IMR-90 (cell line): ENCODE measurements around the gene FAHD2A. TPM values are rescaled to one million over a fixed set of nuclear protein-coding genes. Genes with fewer than 3 reads are reported as not detected.

Experiments
- ATAC-seq: fragments of 200-7000 bp; cut with Tn5 transposase; 2 replicates; pipeline ENCODE4 v1.9.1; 2020; ENCODE audit warnings: low read depth, mild to moderate bottlenecking, moderate library complexity
- BruUV-seq: library from RNA; stranded (reverse); fragments of 400-500 nt; replicated peaks from 2 replicates; lab custom pipeline; 2021; lab: Mats Ljungman, UMichigan
- CTCF ChIA-PET: fragments of 300-600 bp; formaldehyde crosslinking; extraction: SDS; loops from one replicate; lab custom pipeline; 2021; ENCODE audit warnings: antibody characterized with exemption; lab: Yijun Ruan, JAX
- POLR2A ChIA-PET: fragments of 300-600 bp; sonication (Branson Sonifier 250); formaldehyde crosslinking; loops from one replicate; lab custom pipeline; 2022; ENCODE audit warnings: antibody characterized with exemption; ENCODE audit not compliant: unreplicated experiment; lab: Charles Lee
- DNase-seq: peaks from one replicate; pipeline ENCODE4 v3.0.0; 2013
- H2AFZ ChIP-seq: replicated peaks from 2 replicates; pipeline ENCODE3; 2013; ENCODE audit warnings: low read length, mild to moderate bottlenecking; ENCODE audit not compliant: poor library complexity
- H2AK5ac ChIP-seq: 2 replicates; pipeline ENCODE4 v1.6.1; 2013; ENCODE audit warnings: low read depth, low read length, inconsistent platforms
- H2AK9ac ChIP-seq: replicated peaks from 2 replicates; pipeline ENCODE3; 2013; ENCODE audit warnings: mild to moderate bottlenecking, low read depth, low read length, moderate library complexity; ENCODE audit not compliant: poor library complexity
- H2BK120ac ChIP-seq: 2 replicates; pipeline ENCODE4 v1.6.1; 2013; ENCODE audit warnings: low read depth, low read length, inconsistent platforms
- H2BK15ac ChIP-seq: 3 replicates; pipeline ENCODE4 v1.6.1; 2013; ENCODE audit warnings: low read depth, low read length, inconsistent platforms
- H2BK20ac ChIP-seq: 2 replicates; pipeline ENCODE4 v1.6.1; 2013; ENCODE audit warnings: low read depth, mild to moderate bottlenecking, inconsistent platforms, low read length, moderate library complexity
- H2BK5ac ChIP-seq: 2 replicates; pipeline ENCODE4 v1.6.1; 2013; ENCODE audit warnings: mild to moderate bottlenecking, low read depth, low read length, inconsistent platforms; ENCODE audit not compliant: poor library complexity, severe bottlenecking
- H3K14ac ChIP-seq: replicated peaks from 2 replicates; pipeline ENCODE4 v1.6.1; 2013; ENCODE audit warnings: low read depth, low read length, inconsistent platforms
- H3K18ac ChIP-seq: 2 replicates; pipeline ENCODE4 v1.6.1; 2013; ENCODE audit warnings: low read depth, low read length, control low read depth
- H3K23ac ChIP-seq: 2 replicates; pipeline ENCODE4 v1.6.1; 2013; ENCODE audit warnings: low read depth, low read length, inconsistent platforms
- H3K27ac ChIP-seq: 2 replicates; pipeline ENCODE4 v1.5.1; 2013; ENCODE audit warnings: mild to moderate bottlenecking, control low read depth, low read length; ENCODE audit not compliant: insufficient read depth
- H3K27me3 ChIP-seq: 2 replicates; pipeline ENCODE4 v1.6.1; 2013; ENCODE audit warnings: low read length; ENCODE audit not compliant: control insufficient read depth, insufficient read depth
- H3K36me3 ChIP-seq: 2 replicates; pipeline ENCODE4 v1.6.1; 2013; ENCODE audit warnings: low read length, mixed read lengths; ENCODE audit not compliant: control insufficient read depth, insufficient read depth
- H3K4ac ChIP-seq: 2 replicates; pipeline ENCODE4 v1.6.1; 2013; ENCODE audit warnings: low read depth, low read length, inconsistent platforms
- H3K4me1 ChIP-seq: 2 replicates; pipeline ENCODE4 v1.6.1; 2013; ENCODE audit warnings: low read length, mixed read lengths; ENCODE audit not compliant: control insufficient read depth, insufficient read depth
- H3K4me2 ChIP-seq: 2 replicates; pipeline ENCODE4 v1.6.1; 2013; ENCODE audit warnings: low read depth, mild to moderate bottlenecking, control low read depth, low read length, moderate library complexity
- H3K4me3 ChIP-seq: 2 replicates; pipeline ENCODE4 v1.5.1; 2013; ENCODE audit warnings: low read depth, mild to moderate bottlenecking, control low read depth, low read length, moderate library complexity; ENCODE audit not compliant: insufficient read depth
- H3K56ac ChIP-seq: 2 replicates; pipeline ENCODE4 v1.6.1; 2013; ENCODE audit warnings: low read length, inconsistent platforms; ENCODE audit not compliant: insufficient read depth; ENCODE audit errors: extremely low read depth
- H3K79me1 ChIP-seq, 2 experiments: 2 replicates each; pipeline ENCODE4 v1.6.1; 2013; ENCODE audit warnings: low read length in 2 of 2, inconsistent platforms in 1 of 2, low read depth in 1 of 2
- H3K9ac ChIP-seq: 2 replicates; pipeline ENCODE4 v1.6.1; 2013; ENCODE audit warnings: low read depth, low read length, control low read depth
- H3K9me1 ChIP-seq: 2 replicates; pipeline ENCODE4 v1.6.1; 2013; ENCODE audit warnings: low read length, inconsistent platforms; ENCODE audit not compliant: insufficient read depth
- H3K9me3 ChIP-seq: 2 replicates; pipeline ENCODE4 v1.6.1; 2013; ENCODE audit warnings: low read length; ENCODE audit not compliant: control insufficient read depth, insufficient read depth
- H4K20me1 ChIP-seq: 2 replicates; pipeline ENCODE4 v1.6.1; 2013; ENCODE audit warnings: low read length, inconsistent platforms; ENCODE audit not compliant: insufficient read depth
- H4K5ac ChIP-seq: 2 replicates; pipeline ENCODE4 v1.6.1; 2013; ENCODE audit warnings: mild to moderate bottlenecking, low read depth, low read length, control low read depth
- H4K8ac ChIP-seq, 2 experiments: 2 replicates each; pipeline ENCODE4 v1.6.1; 2013; ENCODE audit warnings: low read depth in 2 of 2, low read length in 2 of 2, control low read depth in 1 of 2, inconsistent platforms in 1 of 2
- H4K91ac ChIP-seq: 2 replicates; pipeline ENCODE4 v1.6.1; 2013; ENCODE audit warnings: low read depth, low read length, inconsistent platforms; ENCODE audit not compliant: insufficient read depth
- FOS ChIP-seq: fragments of 150-350 bp; IDR thresholded peaks from 2 replicates; pipeline ENCODE4 v1.6.1; 2016; ENCODE audit warnings: low read depth, low read length
- WGBS, 2 experiments: methylation state at CpG; one replicate each; pipeline versions ENCODE4 v1.1.5 to v1.1.7; 2013; ENCODE audit warnings: missing lambda C conversion rate in 2 of 2; ENCODE audit not compliant: insufficient read length in 1 of 2; ENCODE audit errors: extremely low coverage in 2 of 2; 5-methylcytosine and 5-hydroxymethylcytosine counted together
- dilution Hi-C: fragments of 300-500 bp; cut with HindIII; formaldehyde crosslinking; loops from one replicate; pipeline ENCODE4 v1.14.3; 2018; ENCODE audit warnings: low sequenced_read_pairs; ENCODE audit not compliant: unreplicated experiment
- in situ Hi-C: fragments of 300-500 bp; cut with MboI; formaldehyde crosslinking; loops from 3 replicates; pipeline ENCODE4 v1.14.3; 2019; ENCODE audit warnings: low sequenced_read_pairs, inconsistent platforms, mixed read lengths
- intact Hi-C: fragments of 100-400 bp; cut with micrococcal nuclease; formaldehyde crosslinking; loops from 2 replicates; pipeline ENCODE4 v1.10.0; 2022
- polyA plus RNA-seq, 3 experiments: library from polyadenylated mRNA; depleted of rRNA; stranded (reverse); fragments of >200 nt; gene quantifications; 2 replicates each; pipeline ENCODE4 v1.2.3, GENCODE V29; 2012; ENCODE audit warnings: low replicate concordance in 1 of 3
- total RNA-seq: library from RNA; depleted of rRNA; stranded (reverse); fragments of >200 nt; gene quantifications from 2 replicates; pipeline ENCODE4 v1.2.3, GENCODE V29; 2012
- TF ChIP-seq, protein P1 (sequence below): fragments of 150-350 bp; IDR thresholded peaks from 2 replicates; pipeline ENCODE4 v1.6.1; 2017; ENCODE audit warnings: mild to moderate bottlenecking, antibody characterized with exemption, low read length, low read depth

FAHD2A gene
- total and polyA plus RNA-seq, 2 of the 4 experiments (the other 2 are of a cell fraction): 35.1 to 36.2 TPM

DNA sequence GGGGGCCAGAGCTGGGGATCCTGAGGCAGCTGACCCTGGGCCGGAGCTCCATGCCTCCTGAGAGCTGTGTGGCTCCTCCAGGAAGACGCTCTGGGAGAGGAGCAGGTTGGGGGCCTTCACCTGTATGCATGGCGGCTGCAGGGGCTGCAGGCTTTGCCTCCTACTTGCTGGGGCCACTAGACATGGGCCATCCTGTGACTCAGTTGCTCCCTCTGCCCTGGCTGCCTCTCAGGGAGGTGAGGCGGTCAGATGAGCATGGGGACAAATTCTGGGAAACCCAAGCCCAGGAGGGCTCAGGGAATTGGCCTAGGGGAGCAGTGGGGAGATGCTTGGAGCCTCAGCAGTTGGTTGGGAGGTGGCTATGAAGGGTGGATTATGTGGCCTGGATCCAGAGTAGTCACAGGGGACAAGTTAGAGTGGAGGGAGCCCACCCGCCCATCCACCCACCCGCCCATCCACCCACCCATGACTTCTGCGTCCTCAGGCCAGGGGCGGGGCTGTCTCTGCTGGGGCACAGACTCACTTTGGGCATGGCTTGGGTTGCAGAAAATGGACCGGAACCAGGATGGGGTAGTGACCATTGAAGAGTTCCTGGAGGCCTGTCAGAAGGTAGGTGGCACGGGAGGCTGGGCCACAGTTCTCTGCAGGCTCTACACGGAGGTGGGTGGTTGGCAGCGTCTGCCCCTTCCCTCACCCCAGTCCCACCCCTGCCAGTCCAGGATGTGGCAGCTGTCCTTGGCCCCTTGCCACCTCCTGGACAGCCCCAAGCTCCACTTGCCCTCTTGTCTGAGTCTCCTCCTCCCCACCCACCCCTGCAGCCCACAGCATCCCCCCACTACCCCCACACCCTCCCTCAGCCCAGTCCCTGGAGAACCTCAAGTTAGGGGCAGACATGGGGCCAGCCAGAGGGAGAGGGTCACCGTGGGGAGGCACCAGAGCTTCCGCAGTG lies 19.5 kb upstream of the FAHD2A start:
- H2AK9ac ChIP-seq: no peak overlapping the region
- H2AK5ac ChIP-seq: no peak overlapping the region
- ChIA-PET POLR2A (no interaction called here), CTCF (no interaction called here)
- no peaks in the 10 kb centered on the region; the same call in 1 of the 2 replicates for H3K9me1 ChIP-seq
- H3K4me3 ChIP-seq: no peak overlapping the region
- dilution Hi-C loops: no loop called here
- no peak overlapping the region for H3K27ac ChIP-seq
- no peak overlapping the region for H3K9ac ChIP-seq
- H2BK120ac ChIP-seq: no peak overlapping the region
- H2AFZ ChIP-seq: no peak overlapping the region
- no peak overlapping the region for H2BK15ac ChIP-seq
- DNase-seq (no peak), ATAC-seq (no peak)
- no peaks in the 10 kb centered on the region for H3K79me1 ChIP-seq
- no peak overlapping the region for H2BK20ac ChIP-seq
- no peaks in the 10 kb centered on the region for H3K4me1 ChIP-seq
- TF ChIP-seq, protein P1, sequence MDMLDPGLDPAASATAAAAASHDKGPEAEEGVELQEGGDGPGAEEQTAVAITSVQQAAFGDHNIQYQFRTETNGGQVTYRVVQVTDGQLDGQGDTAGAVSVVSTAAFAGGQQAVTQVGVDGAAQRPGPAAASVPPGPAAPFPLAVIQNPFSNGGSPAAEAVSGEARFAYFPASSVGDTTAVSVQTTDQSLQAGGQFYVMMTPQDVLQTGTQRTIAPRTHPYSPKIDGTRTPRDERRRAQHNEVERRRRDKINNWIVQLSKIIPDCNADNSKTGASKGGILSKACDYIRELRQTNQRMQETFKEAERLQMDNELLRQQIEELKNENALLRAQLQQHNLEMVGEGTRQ: no peak
- no peak for TF ChIP-seq FOS
- no peak overlapping the region for H3K4ac ChIP-seq
- H3K9me3 ChIP-seq: no peaks in the 10 kb centered on the region
- in situ Hi-C loops: no loop called here
- H4K8ac ChIP-seq: no peak overlapping the region
- WGBS, 2 experiments: 84% methylated on average over 4 of the region's 14 CpGs; no CpG with 5 or more reads in 1 of the 2 experiments
- no peak overlapping the region for H4K5ac ChIP-seq
- no peak overlapping the region for H4K91ac ChIP-seq
- no peaks in the 10 kb centered on the region for H4K20me1 ChIP-seq
- no peak overlapping the region for H3K14ac ChIP-seq
- intact Hi-C loops: no loop called here
- no peak overlapping the region for H3K18ac ChIP-seq
- no peak overlapping the region for H3K56ac ChIP-seq
- H2BK5ac ChIP-seq: no peak overlapping the region
- peaks cover 5% of the 10 kb centered on the region for H3K27me3 ChIP-seq
- no peak overlapping the region for H3K23ac ChIP-seq
- H3K4me2 ChIP-seq: no peak overlapping the region
- BruUV-seq: no TSS peak
- no peaks in the 10 kb centered on the region for H3K36me3 ChIP-seq
